Epidermal melanocyte (primary cell): Measurements from ENCODE around the gene ABCF1.

Experiments used
- DNase-seq: peaks from one replicate; pipeline ENCODE4 v3.0.0; 2011; ENCODE audit warnings: low spot score; ENCODE audit not compliant: insufficient read length

ABCF1 gene

GRCh38 chr6:30601436-30601814, 30.2 kb downstream of the ABCF1 start:
- no peak for DNase-seq

DNA sequence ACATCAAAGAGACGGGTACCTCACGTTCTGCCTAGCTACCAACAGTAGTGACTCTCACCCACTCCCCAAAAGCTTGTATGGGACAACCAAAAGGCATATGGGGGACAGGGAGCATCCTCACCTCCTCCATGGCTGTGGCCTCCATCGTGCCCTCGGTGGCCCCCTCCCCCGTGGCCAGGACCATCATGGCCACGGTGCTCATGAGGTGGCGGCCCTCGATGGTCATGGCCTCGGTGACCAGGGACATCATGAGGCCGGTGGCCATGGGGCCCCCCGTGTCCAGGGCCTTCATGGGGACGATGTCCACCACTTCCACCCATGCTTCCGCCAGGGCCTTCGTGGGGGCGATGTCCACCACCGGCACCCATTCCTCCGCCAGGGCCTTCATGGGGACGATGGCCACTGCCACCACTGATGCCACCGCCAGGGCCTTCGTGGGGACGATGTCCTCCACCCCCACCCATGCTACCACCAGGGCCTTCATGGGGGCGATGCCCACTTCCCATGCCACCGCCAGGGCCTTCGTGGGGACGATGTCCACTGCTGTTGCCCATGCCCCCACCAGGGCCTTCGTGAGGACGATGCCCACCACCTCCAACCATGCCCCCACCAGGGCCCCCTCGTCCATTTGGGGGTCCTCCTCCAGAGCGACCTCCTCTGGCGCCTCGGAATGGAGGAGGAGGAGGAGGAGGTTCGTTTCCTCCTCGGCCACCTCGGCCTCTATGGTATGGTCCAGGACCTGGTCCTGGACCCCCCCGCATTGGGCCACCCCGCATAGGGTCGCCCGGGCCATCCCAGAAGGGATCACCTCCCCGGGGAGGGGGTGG, 30.8 kb downstream of the ABCF1 start:
- no peak for DNase-seq

- DNase-seq, result no peak
These were observed 32.7 kb downstream of the ABCF1 start for GRCh38 chr6:30603961-30604360.

GRCh38 chr6:30610065-30610464, 38.8 kb downstream of the ABCF1 start:
- DNase-seq, result no peak

- DNase-seq, result no peak
These were observed 40.1 kb downstream of the ABCF1 start for GRCh38 chr6:30611150-30611855.

DNA sequence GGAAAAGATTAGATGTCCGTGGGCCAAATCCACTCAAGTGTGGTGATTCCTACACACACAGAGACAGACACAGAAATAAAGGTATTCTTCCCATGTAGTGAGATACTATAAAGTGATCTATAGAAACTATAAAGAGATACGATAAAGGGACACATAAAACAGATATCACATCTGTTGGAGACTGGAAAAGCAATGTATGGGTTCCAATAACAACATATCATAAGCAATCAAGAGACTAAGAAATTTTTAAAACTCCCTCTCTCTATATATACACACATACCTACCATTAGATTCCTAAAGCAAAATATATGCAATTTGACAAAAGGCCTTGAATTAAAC, 40.6 kb downstream of the ABCF1 start:
- DNase-seq, result no peak

GRCh38 chr6:30612213-30612612, 41.0 kb downstream of the ABCF1 start:
- DNase-seq, result no peak

DNA sequence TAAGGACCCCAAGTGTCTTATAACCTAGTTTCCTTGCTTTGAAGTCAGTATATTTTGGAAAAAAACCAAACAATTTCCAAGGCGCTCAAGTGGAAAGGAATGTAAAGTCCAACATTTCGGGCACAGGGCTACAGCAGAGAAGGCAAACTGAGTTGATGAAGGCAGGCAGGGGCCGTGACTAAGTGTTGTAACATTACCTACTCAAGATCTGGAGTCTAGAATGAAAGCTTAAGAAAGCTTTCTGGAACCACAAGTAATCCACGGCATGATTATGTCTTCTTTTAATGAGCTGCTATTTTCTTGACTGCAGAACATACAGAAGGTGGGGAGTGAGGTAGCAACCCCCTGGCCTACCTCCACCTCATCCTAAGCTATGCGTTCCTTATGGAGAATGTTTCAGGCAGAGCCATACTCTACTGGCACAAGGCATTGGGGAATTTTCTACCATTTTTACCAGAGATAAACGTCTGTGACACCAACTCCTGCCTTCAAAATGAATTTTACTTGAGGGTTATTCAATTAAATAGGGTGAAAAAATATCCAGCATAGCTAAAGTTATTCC, 41.5 kb downstream of the ABCF1 start:
- DNase-seq, result no peak

DNA sequence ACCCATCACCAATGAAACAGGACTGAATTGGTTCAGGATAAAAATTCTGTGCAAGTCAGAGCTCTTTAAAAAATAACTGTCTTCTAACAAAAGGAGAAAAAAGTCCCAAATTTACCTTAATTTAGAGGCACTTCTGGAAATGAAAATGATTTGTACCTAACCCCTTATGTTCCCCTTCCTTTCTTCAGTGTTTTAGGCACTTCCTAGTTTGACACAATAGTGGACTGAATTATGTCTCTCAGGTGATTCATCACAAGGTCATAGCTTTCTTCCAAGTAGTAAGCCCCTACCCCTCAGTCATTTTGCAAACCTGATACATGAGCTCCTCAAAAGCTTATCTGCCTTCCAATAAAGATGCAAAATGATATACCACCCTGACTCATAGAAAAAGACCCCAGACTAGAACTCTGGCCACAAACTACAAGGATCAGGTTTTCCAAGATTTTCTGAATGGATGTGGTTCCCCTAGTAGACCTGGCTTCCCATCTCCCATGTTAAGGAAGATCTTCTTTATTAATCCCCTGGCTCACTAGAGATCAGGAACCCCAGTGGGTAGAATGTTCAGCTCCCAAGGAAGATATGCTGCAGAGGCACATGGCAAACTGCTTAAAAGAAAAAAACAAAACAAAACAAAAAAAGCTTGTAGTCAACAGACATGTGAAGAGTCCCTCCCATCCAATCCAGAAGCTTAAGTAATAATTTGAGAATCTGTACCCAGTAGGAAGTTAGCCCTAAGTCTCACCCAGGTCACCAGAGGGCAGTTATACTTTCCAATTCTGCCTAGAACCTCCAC, 42.2 kb downstream of the ABCF1 start:
- DNase-seq, result no peak

DNA sequence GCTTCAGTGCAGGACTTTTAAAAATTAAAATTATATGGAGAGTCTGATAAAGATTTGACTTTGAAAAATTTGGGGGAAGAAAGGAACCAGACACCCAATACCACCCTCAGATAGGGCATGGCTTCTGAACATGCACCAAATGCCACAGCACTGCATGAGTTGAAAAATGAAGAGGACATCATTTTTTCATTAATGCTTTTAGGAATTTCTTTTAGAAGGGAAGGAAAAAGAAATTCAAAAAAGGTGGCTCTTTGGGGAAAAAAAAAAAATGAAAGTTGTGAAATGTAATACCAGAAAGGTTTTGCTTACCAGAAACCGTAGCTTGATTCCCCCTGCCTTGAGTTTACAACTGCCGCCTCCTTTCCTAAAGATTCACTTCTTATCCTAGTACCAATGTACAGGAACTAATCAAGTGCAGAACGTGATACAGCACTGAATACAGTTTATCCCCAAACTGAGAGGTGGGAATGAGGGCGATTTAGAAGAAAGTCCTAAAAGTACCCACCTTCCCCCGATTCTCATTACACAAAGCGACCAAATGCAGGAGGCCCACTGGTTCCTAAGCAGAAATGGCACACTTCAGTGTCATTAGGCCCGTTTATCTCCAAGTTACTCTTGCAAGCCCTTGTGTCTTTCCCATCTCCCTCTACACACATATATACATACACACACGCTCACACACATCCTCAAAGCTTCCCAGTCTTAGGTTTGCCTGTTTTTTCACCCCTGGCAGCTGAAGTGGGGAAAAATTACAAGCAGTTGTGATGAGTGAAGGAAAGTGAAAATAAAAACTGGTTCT, 43.0 kb downstream of the ABCF1 start:
- DNase-seq, result no peak

DNA sequence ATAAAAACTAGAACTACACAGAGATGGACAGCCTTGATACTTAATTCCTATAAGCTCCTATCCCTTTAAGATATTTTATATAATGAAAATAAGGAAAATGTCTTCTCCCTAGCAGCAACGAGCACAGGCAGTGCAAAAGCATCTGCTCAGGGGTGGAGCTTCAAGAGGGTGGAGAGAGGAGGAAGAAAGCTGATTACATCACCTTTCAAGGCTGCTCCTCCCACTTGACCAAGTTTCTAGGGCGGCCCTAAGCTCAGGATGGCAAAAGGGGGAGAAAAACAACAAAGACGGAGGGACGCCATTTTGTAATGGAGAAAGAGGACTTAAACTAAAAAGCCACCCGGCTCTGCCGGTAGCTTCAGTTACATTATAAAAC, 43.6 kb downstream of the ABCF1 start:
- peak; percentile 60 for DNase-seq

DNA sequence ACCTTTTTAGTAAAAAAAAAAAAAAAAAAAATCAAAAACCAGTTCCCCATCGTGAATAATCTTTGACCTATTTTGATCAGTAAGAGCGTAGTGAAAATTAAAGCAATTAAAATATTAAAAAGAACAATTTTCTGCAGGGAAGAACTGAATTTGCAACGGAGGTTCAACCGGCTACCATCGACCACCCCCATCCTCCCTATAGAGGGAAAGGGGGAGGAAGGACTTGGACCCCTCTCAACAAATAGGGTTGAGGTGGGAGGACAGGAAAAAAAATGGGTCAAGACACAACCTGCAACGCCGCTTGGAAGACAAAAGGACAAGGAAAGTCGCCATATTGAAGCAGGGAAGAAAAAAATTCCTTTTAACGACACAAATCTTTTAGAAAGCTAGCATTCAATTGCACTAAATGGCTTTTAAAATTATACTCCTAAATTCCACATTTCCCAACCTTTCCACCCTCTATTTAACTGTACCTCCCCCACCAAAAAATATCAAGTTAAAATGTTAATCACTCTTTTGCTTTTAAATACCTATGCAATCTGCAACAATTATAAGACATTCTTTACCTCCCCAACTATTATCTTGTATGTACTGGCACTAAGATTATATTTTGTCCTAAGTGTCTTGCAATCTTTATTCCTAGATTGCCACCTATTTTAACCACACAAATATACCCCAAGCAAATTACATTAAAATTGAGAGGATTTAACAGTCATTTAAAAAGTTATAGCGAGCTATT, 44.1 kb downstream of the ABCF1 start:
- DNase-seq, result no peak

DNA sequence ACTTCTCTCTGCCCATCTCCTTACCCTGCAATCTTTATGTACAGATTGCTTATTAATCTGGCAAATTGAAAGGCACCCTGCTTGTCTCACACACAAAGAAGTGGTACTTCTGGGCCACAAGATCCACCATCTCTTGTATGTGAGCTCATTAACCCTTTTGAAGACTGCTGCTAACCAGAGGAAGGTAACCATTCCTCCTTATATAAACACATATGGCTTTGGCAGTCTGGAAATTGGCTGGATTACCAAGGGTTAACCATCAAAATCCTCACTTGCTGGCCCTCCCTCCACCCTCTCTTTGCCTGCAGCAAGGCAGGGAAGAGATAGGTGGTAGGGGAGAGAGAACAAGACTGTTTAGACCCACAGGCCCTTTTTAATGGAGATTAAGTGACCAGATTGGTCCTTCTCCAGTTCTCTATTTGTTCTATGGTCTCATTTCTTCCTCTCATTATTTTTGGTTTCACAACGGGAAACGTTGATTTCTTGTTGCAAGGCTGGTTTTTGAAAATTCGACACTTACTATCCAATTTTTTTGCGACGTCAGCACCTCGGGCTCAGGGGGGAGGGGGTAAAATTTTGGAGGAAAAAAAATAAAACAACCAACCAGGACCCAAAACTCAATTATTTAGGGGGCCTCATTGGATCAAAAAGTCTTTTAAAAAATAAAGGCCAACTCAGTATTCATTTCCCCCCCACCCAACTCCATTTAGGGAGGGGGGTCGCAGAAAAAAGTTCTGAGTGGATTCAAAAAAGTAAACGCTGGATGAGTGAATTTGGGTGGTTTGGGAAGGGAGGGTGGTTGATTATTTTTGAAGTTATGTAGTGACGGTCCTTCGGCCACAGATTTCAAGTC, 44.9 kb downstream of the ABCF1 start:
- no peak for DNase-seq

DNA sequence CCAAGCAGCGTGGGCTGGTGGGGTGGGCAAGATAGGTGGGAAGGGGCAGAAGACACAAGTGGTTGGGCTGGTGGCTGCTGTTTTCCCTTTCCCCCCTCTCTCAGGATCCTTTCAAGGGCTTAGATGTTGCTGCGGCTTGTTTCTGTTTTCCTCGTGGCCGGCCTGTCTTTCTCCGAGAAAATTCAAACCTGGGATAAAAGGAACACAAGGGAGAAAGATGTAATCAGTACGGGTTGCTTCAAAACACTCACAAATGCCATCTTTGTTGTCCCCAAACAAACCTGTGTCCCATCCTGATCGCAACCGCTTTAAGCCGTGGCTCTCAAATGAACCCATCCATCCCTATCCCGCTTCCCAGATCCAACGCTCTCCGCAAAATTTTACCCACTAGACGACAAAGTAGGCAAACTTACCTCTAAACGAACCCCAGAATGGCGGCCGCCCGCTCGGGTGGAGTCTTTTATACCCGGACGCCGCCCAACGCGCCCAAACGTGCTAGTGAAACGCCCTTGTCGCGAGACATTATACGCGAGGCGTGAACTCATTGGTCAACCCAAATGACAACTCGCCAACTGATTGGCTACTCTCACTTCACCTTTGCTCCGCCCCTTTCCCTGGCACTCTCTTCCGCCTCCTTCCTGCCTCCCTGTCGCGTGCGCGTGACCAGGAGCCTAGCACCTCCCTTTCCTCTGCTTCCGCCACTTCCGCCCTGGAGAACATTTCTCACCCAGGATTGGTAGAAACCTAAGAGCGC, 45.7 kb downstream of the ABCF1 start, which contains the start of gene PPP1R10:
Gene PPP1R10 (minus strand): TSS at position 433 of the 754 bp plus-strand sequence. CDS start 7,299 bp downstream, outside the sequence.
- peak; percentile 74 for DNase-seq

- DNase-seq, result peak; percentile 72
These were observed 46.5 kb downstream of the ABCF1 start, which contains the start of gene MRPS18B for GRCh38 chr6:30617565-30618269. Gene MRPS18B (plus strand): TSS chr6:30617840. CDS start chr6:30617866, 26 bp downstream.

- no peak for DNase-seq
These were observed 47.1 kb downstream of the ABCF1 start for GRCh38 chr6:30618270-30618797.

- DNase-seq, result no peak
These were observed 48.3 kb downstream of the ABCF1 start for GRCh38 chr6:30619561-30619960.

- no peak for DNase-seq
These were observed 54.3 kb downstream of the ABCF1 start for GRCh38 chr6:30625511-30625910.
